ENCODE measurements around the gene FMC1.

GRCh38 chr7:139387594-139387993, 46.5 kb downstream of the FMC1 start:
- no peak for TF ChIP-seq CTCF (conservative IDR thresholded peaks at IDR 0.05)
- no peak for TF ChIP-seq ZFX (IDR thresholded peaks at IDR 0.05)

Data from C4-2B (cell line).